ENCODE results near the gene PHLPP1.
A peak's percentile ranks its signal among the peaks of the same experiment; 100 is the strongest.

PHLPP1 gene

DNA sequence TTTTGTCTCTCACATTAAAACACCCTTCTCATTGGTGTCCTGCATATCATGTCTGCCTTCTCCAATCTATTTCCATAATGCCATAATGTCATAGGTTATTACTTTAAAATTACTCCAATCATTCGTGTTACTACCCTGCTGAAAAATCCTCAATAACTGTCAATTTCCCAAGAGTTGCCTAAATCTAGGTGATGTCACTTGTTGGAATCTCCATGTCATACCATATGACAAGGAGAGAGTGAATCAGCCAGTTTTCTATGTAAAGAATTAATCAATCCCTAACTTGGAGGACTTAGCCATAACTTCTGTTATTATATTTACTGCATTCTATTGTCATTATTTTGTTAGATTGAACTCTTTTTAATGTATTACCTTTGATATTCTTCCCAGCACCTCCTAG is 62.5 kb downstream of the PHLPP1 start:
- DNase-seq (ENCODE audit: low spot score) = no peak
- in situ Hi-C loops (cut with MboI; ENCODE audit: low sequenced_read_pairs, unreplicated experiment) = no loop called here
- TF ChIP-seq, protein P1, sequence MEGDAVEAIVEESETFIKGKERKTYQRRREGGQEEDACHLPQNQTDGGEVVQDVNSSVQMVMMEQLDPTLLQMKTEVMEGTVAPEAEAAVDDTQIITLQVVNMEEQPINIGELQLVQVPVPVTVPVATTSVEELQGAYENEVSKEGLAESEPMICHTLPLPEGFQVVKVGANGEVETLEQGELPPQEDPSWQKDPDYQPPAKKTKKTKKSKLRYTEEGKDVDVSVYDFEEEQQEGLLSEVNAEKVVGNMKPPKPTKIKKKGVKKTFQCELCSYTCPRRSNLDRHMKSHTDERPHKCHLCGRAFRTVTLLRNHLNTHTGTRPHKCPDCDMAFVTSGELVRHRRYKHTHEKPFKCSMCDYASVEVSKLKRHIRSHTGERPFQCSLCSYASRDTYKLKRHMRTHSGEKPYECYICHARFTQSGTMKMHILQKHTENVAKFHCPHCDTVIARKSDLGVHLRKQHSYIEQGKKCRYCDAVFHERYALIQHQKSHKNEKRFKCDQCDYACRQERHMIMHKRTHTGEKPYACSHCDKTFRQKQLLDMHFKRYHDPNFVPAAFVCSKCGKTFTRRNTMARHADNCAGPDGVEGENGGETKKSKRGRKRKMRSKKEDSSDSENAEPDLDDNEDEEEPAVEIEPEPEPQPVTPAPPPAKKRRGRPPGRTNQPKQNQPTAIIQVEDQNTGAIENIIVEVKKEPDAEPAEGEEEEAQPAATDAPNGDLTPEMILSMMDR (IDR thresholded peaks at IDR 0.05; ENCODE audit: borderline replicate concordance, control extremely low read depth, extremely low read depth, insufficient read depth, missing control alignments) = no peak

DNA sequence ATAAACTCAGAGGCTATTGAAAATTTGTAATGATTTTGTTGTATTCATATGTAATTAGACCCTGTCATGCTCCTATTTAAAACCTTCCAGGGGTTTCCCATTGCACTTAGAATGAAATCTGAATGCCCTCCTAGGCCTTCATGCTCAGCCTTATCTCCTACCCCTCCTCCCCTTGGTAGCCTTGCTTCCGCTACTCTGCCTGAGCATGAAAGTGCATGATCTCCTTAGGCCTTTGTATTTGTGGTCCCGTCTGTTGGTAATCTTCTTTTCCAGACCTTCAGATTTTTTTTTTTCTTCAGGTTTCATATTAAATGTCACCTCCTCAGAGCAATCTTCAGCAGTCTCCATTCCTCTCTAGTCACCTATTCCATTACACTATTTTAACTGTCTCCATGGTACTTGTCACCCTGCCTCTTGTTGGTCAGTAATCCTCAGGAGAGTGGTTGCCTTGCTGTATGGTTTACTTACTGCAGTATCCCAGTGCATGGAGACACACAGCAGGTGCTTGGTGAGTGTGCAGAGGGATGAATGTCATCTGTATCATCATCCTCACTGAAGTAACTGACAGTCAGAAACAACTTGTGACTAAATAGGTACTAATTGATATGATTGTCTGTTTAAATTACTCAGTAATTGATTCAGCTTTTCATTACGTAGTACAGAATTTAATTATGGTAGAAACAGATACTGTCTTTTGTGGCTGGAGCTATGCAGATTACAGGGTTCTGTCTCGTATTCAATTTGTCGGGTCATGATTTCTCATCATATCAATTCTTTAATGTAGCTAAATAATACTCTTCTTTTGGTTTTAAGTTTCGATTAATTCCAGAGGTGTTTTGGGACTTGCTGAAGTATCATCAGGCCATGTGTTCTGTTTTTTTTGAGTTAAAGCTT is 63.9 kb downstream of the PHLPP1 start:
- no peak for DNase-seq (ENCODE audit: low spot score)
- TF ChIP-seq, protein P1 (IDR thresholded peaks at IDR 0.05; ENCODE audit: borderline replicate concordance, control extremely low read depth, extremely low read depth, insufficient read depth, missing control alignments) = no peak

DNA sequence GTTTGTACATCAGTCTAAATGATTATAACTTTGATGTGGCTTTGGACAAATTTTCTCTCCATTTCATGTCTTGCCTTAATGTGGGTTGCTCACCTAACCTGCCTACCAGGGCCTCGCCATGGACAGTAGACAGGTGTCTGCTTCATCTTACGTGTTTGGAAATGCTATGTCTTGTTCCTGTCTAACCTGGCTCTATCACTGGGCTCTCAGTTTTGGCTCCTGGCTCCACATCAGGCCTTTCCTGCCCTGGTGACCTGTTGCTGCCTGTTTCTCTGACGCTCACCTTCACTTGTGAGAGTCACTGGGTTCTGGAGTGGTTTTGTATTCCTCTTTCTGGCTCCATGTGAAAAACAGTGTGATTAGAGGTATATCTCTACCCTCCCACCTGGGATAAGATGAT is 65.9 kb downstream of the PHLPP1 start:
- in situ Hi-C loops (cut with MboI; ENCODE audit: low sequenced_read_pairs, unreplicated experiment) = no loop called here
- TF ChIP-seq, protein P1 (IDR thresholded peaks at IDR 0.05; ENCODE audit: borderline replicate concordance, control extremely low read depth, extremely low read depth, insufficient read depth, missing control alignments) = no peak
- no peak for DNase-seq (ENCODE audit: low spot score)

More for the DNA sequence above, 63.9 kb downstream of the PHLPP1 start:
- in situ Hi-C loops (cut with MboI; ENCODE audit: low sequenced_read_pairs, unreplicated experiment) = no loop called here

DNA sequence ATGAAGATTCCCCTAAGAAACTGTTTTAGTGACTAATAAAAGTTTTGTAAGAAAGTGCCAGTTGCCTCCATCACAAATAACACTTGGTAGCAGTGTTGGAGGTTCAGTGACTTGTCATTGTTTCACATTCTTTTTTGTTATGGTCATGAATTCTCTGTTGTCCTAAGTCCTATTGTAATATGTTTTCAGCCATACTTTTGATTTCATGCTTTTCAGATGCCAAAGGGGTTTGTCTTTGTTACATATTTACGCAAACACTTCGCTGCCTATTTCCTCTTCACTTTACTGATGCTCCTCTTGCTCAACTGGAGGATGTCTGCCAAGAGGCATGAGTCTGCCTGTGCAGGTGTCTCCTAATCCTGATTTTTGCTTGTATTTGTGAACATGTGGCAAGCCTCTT is 66.6 kb downstream of the PHLPP1 start:
- TF ChIP-seq, protein P1 (IDR thresholded peaks at IDR 0.05; ENCODE audit: borderline replicate concordance, control extremely low read depth, extremely low read depth, insufficient read depth, missing control alignments) = no peak
- in situ Hi-C loops (cut with MboI; ENCODE audit: low sequenced_read_pairs, unreplicated experiment) = no loop called here
- DNase-seq (ENCODE audit: low spot score) = no peak

DNA sequence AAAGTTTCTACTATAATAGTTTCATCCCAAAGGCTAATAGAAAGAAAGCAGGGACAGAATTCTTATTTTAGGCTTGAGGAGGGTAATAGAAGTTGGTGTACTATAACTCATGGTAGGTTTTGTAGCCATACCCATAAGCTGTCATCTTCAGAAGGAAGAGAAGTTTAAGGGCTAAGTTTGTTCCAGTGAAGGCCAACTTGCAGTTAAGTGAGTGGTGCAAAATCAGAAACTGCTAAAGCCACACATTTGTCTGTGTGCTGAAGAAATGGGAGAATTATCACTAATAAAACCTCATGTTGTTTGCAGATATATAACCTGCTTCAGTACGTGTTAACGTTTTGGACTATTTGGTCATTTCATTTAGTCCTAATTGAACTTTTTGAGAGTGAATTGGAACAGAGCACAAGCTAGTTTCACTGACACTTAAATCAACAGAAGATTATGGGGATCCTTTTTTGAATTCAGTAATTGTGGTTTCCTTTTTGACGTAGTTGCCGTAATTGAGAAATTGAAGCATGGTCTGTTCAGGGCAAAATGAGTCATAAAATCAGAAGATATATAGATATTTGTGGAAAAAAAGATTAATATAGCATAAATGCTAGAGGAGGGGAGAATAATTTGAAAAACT is 69.1 kb downstream of the PHLPP1 start:
- DNase-seq (ENCODE audit: low spot score) = peak; percentile 36
- TF ChIP-seq, protein P1 (IDR thresholded peaks at IDR 0.05; ENCODE audit: borderline replicate concordance, control extremely low read depth, extremely low read depth, insufficient read depth, missing control alignments) = no peak
- in situ Hi-C loops (cut with MboI; ENCODE audit: low sequenced_read_pairs, unreplicated experiment) = no loop called here

DNA sequence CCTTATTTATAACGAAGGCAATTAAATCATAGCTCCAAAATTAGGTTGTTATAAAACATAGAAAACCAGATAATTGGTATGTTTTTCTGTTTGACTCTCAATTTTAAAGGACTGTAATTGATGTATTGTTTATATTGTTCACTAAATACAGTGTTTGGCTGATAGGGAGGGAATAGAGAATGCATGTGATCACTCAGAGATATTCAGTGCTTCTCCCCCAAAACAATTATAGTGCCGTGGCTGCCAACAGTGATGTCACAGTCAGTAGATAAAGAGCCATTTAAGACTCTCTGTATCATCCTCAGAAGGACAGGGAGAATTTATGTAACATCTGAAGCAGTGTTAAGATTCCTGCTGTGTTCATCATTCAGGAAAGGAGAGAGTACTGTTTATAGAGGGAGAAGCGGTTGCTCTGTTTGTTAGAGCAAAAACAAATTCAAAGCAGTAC is 69.6 kb downstream of the PHLPP1 start:
- no peak for DNase-seq (ENCODE audit: low spot score)
- TF ChIP-seq, protein P1 (IDR thresholded peaks at IDR 0.05; ENCODE audit: borderline replicate concordance, control extremely low read depth, extremely low read depth, insufficient read depth, missing control alignments) = no peak

More for the DNA sequence above, 69.6 kb downstream of the PHLPP1 start:
- in situ Hi-C loops (cut with MboI; ENCODE audit: low sequenced_read_pairs, unreplicated experiment) = no loop called here

Data from GM13976 (cell line).